OCI-LY3 (cell line): ENCODE results near the gene TUBGCP6.

Experiments used
- H2AFZ ChIP-seq: fragments of 200-600, 300-600 bp; shearing (Covaris generic); 2 replicates; pipeline ENCODE4 v1.6.0; 2014; ENCODE audit warnings: antibody characterized with exemption, low read depth, low read length
- H3K27ac ChIP-seq: fragments of 200-600, 300-600 bp; sonication (generic); 2 replicates; pipeline ENCODE4 v1.5.1; 2014; ENCODE audit warnings: mild to moderate bottlenecking, low read length, moderate library complexity, mixed read lengths
- H3K27me3 ChIP-seq: fragments of 200-600, 300-600 bp; sonication (generic); 2 replicates; pipeline ENCODE4 v1.6.1; 2014; ENCODE audit warnings: low read depth, low read length, mixed read lengths
- H3K36me3 ChIP-seq: fragments of 200-600, 300-600 bp; sonication (generic); replicated peaks from 2 replicates; pipeline ENCODE3; 2014; ENCODE audit warnings: low read depth, low read length, mixed read lengths
- H3K4me1 ChIP-seq: fragments of 300-600, 200-600 bp; sonication (generic); 2 replicates; pipeline ENCODE4 v1.6.1; 2014; ENCODE audit warnings: low read length, mixed read lengths
- H3K4me2 ChIP-seq: fragments of 200-600, 300-600 bp; sonication (generic); 2 replicates; pipeline ENCODE4 v1.6.1; 2014; ENCODE audit warnings: low read length, mixed read lengths
- H3K4me3 ChIP-seq: fragments of 300-600, 200-600 bp; sonication (generic); 2 replicates; pipeline ENCODE4 v1.5.1; 2014; ENCODE audit warnings: antibody characterized with exemption, mild to moderate bottlenecking, low read length, moderate library complexity
- H3K79me2 ChIP-seq: fragments of 300-600, 200-600 bp; shearing (Covaris generic); 2 replicates; pipeline ENCODE4 v1.6.1; 2014; ENCODE audit warnings: mild to moderate bottlenecking, low read length, mixed read lengths
- H3K9ac ChIP-seq: fragments of 300-600, 200-600 bp; shearing (Covaris generic); 2 replicates; pipeline ENCODE4 v1.6.0; 2014; ENCODE audit warnings: mild to moderate bottlenecking, low read length, moderate library complexity
- H3K9me3 ChIP-seq: fragments of 200-600, 300-600 bp; shearing (Covaris generic); 2 replicates; pipeline ENCODE4 v1.6.1; 2014; ENCODE audit warnings: low read length, mixed read lengths; ENCODE audit not compliant: insufficient read depth
- H4K20me1 ChIP-seq: fragments of 200-600, 300-600 bp; sonication (generic); 2 replicates; pipeline ENCODE4 v1.6.1; 2016; ENCODE audit warnings: low read length, mixed read lengths; ENCODE audit not compliant: insufficient read depth
- EZH2phosphoT487 ChIP-seq: fragments of 200-600 bp; shearing (Covaris generic); IDR thresholded peaks from 2 replicates; pipeline ENCODE4 v1.6.1; 2018; ENCODE audit warnings: antibody characterized with exemption, mixed run types, low read depth
- TF ChIP-seq, protein P1 (sequence below): fragments of 200-600, 300-600 bp; sonication (generic); IDR thresholded peaks from 2 replicates; pipeline ENCODE4 v1.5.1; 2014; ENCODE audit warnings: antibody characterized with exemption, low read length, low read depth

Gene TUBGCP6

DNA sequence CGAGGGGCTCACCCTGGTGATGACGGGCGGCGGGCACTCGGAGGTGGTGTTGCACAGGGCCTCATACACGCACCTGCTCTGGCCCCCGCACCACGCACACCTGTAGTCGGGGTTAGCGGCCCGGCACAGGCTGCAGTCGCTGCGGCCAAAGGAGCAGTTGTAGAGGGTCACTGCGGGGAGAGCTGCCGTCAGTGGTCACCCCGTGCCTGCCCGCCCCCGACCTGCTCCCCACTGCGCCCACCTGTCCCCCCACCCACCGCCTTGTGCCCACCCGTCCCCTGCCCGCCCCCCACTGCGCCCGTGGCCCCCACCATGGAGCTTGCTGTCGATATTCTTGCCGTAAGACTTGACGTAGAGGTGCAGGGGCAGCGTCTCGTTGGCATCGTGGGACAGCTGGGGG, 39.0 kb upstream of the TUBGCP6 start:
- H2AFZ ChIP-seq, result no peak overlapping the region
- H3K9ac ChIP-seq, result no peak overlapping the region
- H3K4me2 ChIP-seq, result no peak overlapping the region
- H3K4me1 ChIP-seq, result no peaks in the 10 kb centered on the region
- H3K4me3 ChIP-seq, result no peak overlapping the region
- H3K79me2 ChIP-seq, result no peaks in the 10 kb centered on the region
- H3K27me3 ChIP-seq, result no peaks in the 10 kb centered on the region
- H3K27ac ChIP-seq, result no peak overlapping the region
- peaks cover 3% of the 10 kb centered on the region for H3K36me3 ChIP-seq
- H4K20me1 ChIP-seq, result no peaks in the 10 kb centered on the region
- TF ChIP-seq EZH2phosphoT487, result no peak
- TF ChIP-seq, protein P1, sequence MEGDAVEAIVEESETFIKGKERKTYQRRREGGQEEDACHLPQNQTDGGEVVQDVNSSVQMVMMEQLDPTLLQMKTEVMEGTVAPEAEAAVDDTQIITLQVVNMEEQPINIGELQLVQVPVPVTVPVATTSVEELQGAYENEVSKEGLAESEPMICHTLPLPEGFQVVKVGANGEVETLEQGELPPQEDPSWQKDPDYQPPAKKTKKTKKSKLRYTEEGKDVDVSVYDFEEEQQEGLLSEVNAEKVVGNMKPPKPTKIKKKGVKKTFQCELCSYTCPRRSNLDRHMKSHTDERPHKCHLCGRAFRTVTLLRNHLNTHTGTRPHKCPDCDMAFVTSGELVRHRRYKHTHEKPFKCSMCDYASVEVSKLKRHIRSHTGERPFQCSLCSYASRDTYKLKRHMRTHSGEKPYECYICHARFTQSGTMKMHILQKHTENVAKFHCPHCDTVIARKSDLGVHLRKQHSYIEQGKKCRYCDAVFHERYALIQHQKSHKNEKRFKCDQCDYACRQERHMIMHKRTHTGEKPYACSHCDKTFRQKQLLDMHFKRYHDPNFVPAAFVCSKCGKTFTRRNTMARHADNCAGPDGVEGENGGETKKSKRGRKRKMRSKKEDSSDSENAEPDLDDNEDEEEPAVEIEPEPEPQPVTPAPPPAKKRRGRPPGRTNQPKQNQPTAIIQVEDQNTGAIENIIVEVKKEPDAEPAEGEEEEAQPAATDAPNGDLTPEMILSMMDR, result no peak
- H3K9me3 ChIP-seq, result no peaks in the 10 kb centered on the region

DNA sequence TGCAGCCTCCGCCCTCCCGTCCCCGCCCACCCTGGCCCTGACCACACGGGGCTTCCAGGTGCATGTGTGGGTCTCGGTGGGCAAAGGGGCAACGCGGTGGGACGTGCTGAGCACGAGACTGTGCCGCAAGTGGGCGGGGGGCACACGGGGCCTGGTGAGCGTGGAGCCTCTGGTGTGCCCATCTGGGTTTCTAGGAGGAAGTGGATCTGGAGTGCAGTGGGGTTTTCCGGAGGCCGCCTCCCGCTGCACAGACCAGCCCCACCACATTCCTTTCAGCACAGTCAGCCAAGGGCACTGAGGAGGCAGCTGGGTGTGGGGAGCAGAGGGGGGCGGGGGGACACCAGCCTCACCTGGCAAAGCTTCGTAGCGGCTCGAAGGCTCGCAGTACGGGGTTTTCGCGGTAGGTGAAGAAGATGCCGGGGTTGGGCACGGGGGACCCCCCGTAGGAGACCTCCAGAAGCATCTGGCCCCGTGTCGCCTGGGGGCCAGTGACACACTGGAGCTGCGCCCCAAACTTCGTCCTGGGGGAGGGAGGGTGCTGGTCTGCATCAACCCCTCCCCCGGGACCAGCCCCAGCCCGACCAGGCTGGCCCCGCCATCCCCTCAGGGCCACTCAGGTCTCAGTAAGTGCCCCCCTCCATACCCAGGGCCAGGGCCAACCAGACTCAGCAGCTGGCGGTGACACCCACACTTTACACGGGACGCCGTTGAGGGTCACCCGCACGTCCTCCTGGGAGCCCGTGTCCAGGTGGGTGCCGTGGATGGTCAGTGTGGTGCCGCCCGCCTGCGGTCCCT, 37.7 kb upstream of the TUBGCP6 start:
- no peaks in the 10 kb centered on the region for H3K79me2 ChIP-seq
- H3K36me3 ChIP-seq, result peaks cover 3% of the 10 kb centered on the region
- TF ChIP-seq, protein P1, result no peak
- no peak for TF ChIP-seq EZH2phosphoT487
- H3K4me3 ChIP-seq, result no peak overlapping the region
- no peak overlapping the region for H3K4me2 ChIP-seq
- no peaks in the 10 kb centered on the region for H3K27me3 ChIP-seq
- no peaks in the 10 kb centered on the region for H4K20me1 ChIP-seq
- no peak overlapping the region for H2AFZ ChIP-seq
- H3K4me1 ChIP-seq, result no peaks in the 10 kb centered on the region
- no peak overlapping the region for H3K27ac ChIP-seq
- H3K9me3 ChIP-seq, result no peaks in the 10 kb centered on the region
- H3K9ac ChIP-seq, result no peak overlapping the region

DNA sequence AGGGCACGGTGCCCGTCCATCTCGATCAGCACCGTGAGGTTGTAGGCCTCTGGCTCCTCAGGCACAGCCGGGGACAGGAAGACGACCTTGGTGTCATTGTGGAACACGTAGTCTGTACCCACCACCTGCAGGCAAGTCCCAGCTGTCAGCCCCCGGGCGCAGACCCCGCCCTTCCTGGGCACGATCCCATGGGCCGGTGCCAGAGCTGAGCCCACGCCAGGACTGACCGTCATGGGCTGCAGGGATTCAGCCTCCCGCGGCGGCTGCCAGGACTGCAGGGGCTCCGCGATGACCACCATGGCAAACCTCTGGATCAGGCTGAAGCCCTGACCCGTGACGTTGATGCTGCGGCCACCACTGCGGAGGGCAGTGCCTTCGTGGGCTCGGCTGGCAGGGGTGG, 37.1 kb upstream of the TUBGCP6 start:
- no peaks in the 10 kb centered on the region for H3K79me2 ChIP-seq
- no peak overlapping the region for H3K27ac ChIP-seq
- H3K9me3 ChIP-seq, result no peaks in the 10 kb centered on the region
- H4K20me1 ChIP-seq, result no peaks in the 10 kb centered on the region
- no peaks in the 10 kb centered on the region for H3K4me1 ChIP-seq
- H3K36me3 ChIP-seq, result peaks cover 3% of the 10 kb centered on the region
- H3K4me2 ChIP-seq, result no peak overlapping the region
- H3K9ac ChIP-seq, result no peak overlapping the region
- H3K27me3 ChIP-seq, result no peaks in the 10 kb centered on the region
- H3K4me3 ChIP-seq, result no peak overlapping the region
- TF ChIP-seq, protein P1, result no peak
- no peak for TF ChIP-seq EZH2phosphoT487
- H2AFZ ChIP-seq, result no peak overlapping the region

DNA sequence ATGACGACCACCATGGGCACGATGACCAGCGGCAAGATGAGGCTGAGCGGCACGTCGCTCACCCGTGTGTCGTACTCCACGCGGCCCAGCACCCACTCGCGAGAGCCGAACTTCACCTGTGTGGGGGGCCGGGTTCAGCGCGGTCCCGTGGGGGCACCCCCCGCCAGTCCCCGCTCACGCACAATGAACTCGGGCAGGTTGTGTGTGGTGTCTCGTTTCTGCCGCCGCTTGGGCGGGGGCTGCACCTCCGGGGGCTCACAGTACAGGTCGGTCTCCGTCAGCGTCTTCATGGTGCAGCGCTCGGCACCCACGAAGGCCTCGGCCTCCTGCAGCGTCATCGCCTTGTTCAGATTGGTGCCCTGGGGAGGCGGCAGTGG, 36.5 kb upstream of the TUBGCP6 start:
- H2AFZ ChIP-seq, result no peak overlapping the region
- 0 out of 2 replicates have a peak, but pooled peaks cover 4% of the 10 kb centered on the region for H3K4me1 ChIP-seq
- TF ChIP-seq, protein P1, result no peak
- TF ChIP-seq EZH2phosphoT487, result no peak
- peaks cover 6% of the 10 kb centered on the region for H3K36me3 ChIP-seq
- no peaks in the 10 kb centered on the region for H3K79me2 ChIP-seq
- H3K9ac ChIP-seq, result no peak overlapping the region
- no peaks in the 10 kb centered on the region for H3K9me3 ChIP-seq
- H3K27ac ChIP-seq, result no peak overlapping the region
- H3K27me3 ChIP-seq, result no peaks in the 10 kb centered on the region
- 0 out of 2 replicates have a peak, but pooled peaks cover 2% of the 10 kb centered on the region for H4K20me1 ChIP-seq
- H3K4me2 ChIP-seq, result no peak overlapping the region
- H3K4me3 ChIP-seq, result no peak overlapping the region
